Uterus (tissue), 4 donors: ENCODE results near the gene FAM76A. TPM values are rescaled to one million over a fixed set of nuclear protein-coding genes. Genes with fewer than 3 reads are reported as not detected.

Experiments
- DNase-seq, 2 donors: peaks; one replicate each; pipeline ENCODE4 v3.0.0-alpha.2; 2019 to 2020
- H3K27ac ChIP-seq, 2 donors: fragments of 200-600 bp; sonication (generic); 1 replicate in 1 of 2; 2 replicates in 1 of 2; pipeline ENCODE4 v1.5.1; 2016 to 2018
- H3K27me3 ChIP-seq, 2 donors: fragments of 200-600 bp; sonication (generic); one replicate each; pipeline ENCODE4 v1.5.1; 2018 to 2019; ENCODE audit warnings: control low read depth in 1 of 2
- H3K36me3 ChIP-seq, 2 donors: fragments of 200-600 bp; sonication (generic); one replicate each; pipeline ENCODE4 v1.5.1; 2019; ENCODE audit warnings: control low read depth in 1 of 2
- H3K4me1 ChIP-seq, 2 donors: fragments of 200-600 bp; sonication (generic); one replicate each; pipeline ENCODE4 v1.5.1; 2018 to 2019; ENCODE audit warnings: control low read depth in 1 of 2
- H3K4me3 ChIP-seq, 2 donors: fragments of 200-600 bp; sonication (generic); 1 replicate in 1 of 2; 2 replicates in 1 of 2; pipeline ENCODE4 v1.5.1; 2018 to 2019; ENCODE audit warnings: mild to moderate bottlenecking in 1 of 2
- H3K9me3 ChIP-seq, 2 donors: fragments of 200-600 bp; sonication (generic); one replicate each; pipeline ENCODE4 v1.5.1; 2019; ENCODE audit warnings: control low read depth in 1 of 2
- CTCF ChIP-seq, 4 experiments: fragments of 200-600 bp in 2 of 4; fragments of 450-650 bp in 2 of 4; sonication (generic) in 2 of 4; IDR thresholded peaks; one replicate each; pipeline ENCODE4 v1.5.1; 2016 to 2019; ENCODE audit warnings: antibody characterized with exemption in 4 of 4, mild to moderate bottlenecking in 2 of 4, moderate library complexity in 1 of 4
- POLR2A ChIP-seq, 2 donors: fragments of 450-650 bp; IDR thresholded peaks; one replicate each; pipeline ENCODE4 v1.6.1; 2016; ENCODE audit warnings: antibody characterized with exemption in 2 of 2, mild to moderate bottlenecking in 1 of 2, moderate library complexity in 1 of 2
- intact Hi-C: fragments of 100-400 bp; cut with DNase I; formaldehyde crosslinking; loops from one replicate; pipeline ENCODE4 v1.15.1; 2023; ENCODE audit warnings: low total_unique reads
- total RNA-seq, 4 donors: library from RNA; depleted of rRNA in 3 of 4; stranded (reverse); fragments of >200 nt in 3 of 4; gene quantifications; one replicate each; pipeline versions ENCODE4 v1.1.0 to v1.2.4, GENCODE V29; 2014 to 2023
- donor health status: DM: yes; HTN: yes; CAD: no.

FAM76A gene
- total RNA-seq, 4 donors from 2014 or later = 5.4 to 26.6 (median 20.5) TPM

GRCh38 chr1:27779122-27779521 is 53.4 kb downstream of the FAM76A start:
- intact Hi-C loops = no loop called here
- no peaks in the 10 kb centered on the region for H3K9me3 ChIP-seq
- no peak for DNase-seq
- H3K4me3 ChIP-seq = no peak overlapping the region
- TF ChIP-seq CTCF (IDR thresholded peaks at IDR 0.05) (no peak), POLR2A (IDR thresholded peaks at IDR 0.05) (no peak)
- H3K36me3 ChIP-seq = no peaks in the 10 kb centered on the region
- no peak overlapping the region for H3K27ac ChIP-seq
- no peaks in the 10 kb centered on the region for H3K4me1 ChIP-seq
- H3K27me3 ChIP-seq = no peaks in the 10 kb centered on the region

- DNase-seq = no peak
- H3K4me1 ChIP-seq = no peaks in the 10 kb centered on the region
- no peaks in the 10 kb centered on the region for H3K36me3 ChIP-seq
- TF ChIP-seq POLR2A (IDR thresholded peaks at IDR 0.05) = no peak
- TF ChIP-seq CTCF (IDR thresholded peaks at IDR 0.05) = no peak
- no peak overlapping the region for H3K27ac ChIP-seq
- no peaks in the 10 kb centered on the region for H3K9me3 ChIP-seq
- no peak overlapping the region for H3K4me3 ChIP-seq
- H3K27me3 ChIP-seq = no peaks in the 10 kb centered on the region
- intact Hi-C loops = no loop called here
Measured at GRCh38 chr1:27782950-27783349, 57.2 kb downstream of the FAM76A start.

- Histone ChIP-seq H3K36me3 (no peaks in the 10 kb centered on the region), H3K4me3 (no peak overlapping the region), H3K4me1 (no peaks in the 10 kb centered on the region), H3K9me3 (no peaks in the 10 kb centered on the region), H3K27ac (no peak overlapping the region), H3K27me3 (no peaks in the 10 kb centered on the region)
- TF ChIP-seq POLR2A (IDR thresholded peaks at IDR 0.05) (no peak), CTCF (IDR thresholded peaks at IDR 0.05) (no peak)
- DNase-seq = no peak
- intact Hi-C loops = no loop called here
Measured at GRCh38 chr1:27784700-27785099, 58.9 kb downstream of the FAM76A start.

GRCh38 chr1:27785781-27786455 is 60.2 kb downstream of the FAM76A start:
- intact Hi-C loops = no loop called here
- H3K4me1 ChIP-seq = no peaks in the 10 kb centered on the region
- H3K4me3 ChIP-seq = no peak overlapping the region
- DNase-seq = no peak
- no peaks in the 10 kb centered on the region for H3K27me3 ChIP-seq
- TF ChIP-seq CTCF (IDR thresholded peaks at IDR 0.05) = no peak
- no peak for TF ChIP-seq POLR2A (IDR thresholded peaks at IDR 0.05)
- no peaks in the 10 kb centered on the region for H3K36me3 ChIP-seq
- no peak overlapping the region for H3K27ac ChIP-seq
- no peaks in the 10 kb centered on the region for H3K9me3 ChIP-seq

- Histone ChIP-seq H3K9me3 (no peaks in the 10 kb centered on the region), H3K4me1 (no peaks in the 10 kb centered on the region), H3K36me3 (no peaks in the 10 kb centered on the region), H3K27ac (no peak overlapping the region), H3K27me3 (no peaks in the 10 kb centered on the region), H3K4me3 (no peak overlapping the region)
- intact Hi-C loops = no loop called here
- no peak for DNase-seq
- TF ChIP-seq CTCF (IDR thresholded peaks at IDR 0.05) = no peak
Measured at GRCh38 chr1:27787895-27788294, 62.1 kb downstream of the FAM76A start.
